GM23248 (cell line): Measurements from ENCODE around the gene AP1S3.

Source experiments
- EZH2 ChIP-seq: fragments of 200-600 bp; sonication (generic); IDR thresholded peaks from 2 replicates; pipeline ENCODE4 v1.6.1; 2018; ENCODE audit warnings: antibody characterized with exemption, mild to moderate bottlenecking; ENCODE audit not compliant: insufficient read depth, poor library complexity, severe bottlenecking
- EZH2phosphoT487 ChIP-seq: fragments of 200-600 bp; sonication (generic); IDR thresholded peaks from 2 replicates; pipeline ENCODE4 v1.6.1; 2018; ENCODE audit warnings: antibody characterized with exemption, moderate library complexity, mild to moderate bottlenecking, low read depth; ENCODE audit not compliant: insufficient read depth

GRCh38 chr2:223882715-223883114 is 45.3 kb upstream of the AP1S3 start:
- TF ChIP-seq EZH2phosphoT487 (no peak), EZH2 (no peak)
